Cardiac muscle cell (in vitro differentiated cells and primary cell): ENCODE measurements around the gene PECR. TPM values are rescaled to one million over a fixed set of nuclear protein-coding genes. Genes with fewer than 3 reads are reported as not detected.

Experiments
- DNase-seq, 2 donors: peaks; one replicate each; pipeline versions ENCODE4 v3.0.0 to v3.0.0-alpha.2; 2010 to 2017; ENCODE audit warnings: low read depth in 1 of 2, low spot score in 1 of 2
- H3K27ac ChIP-seq: fragments of 200-600 bp; sonication (generic); 2 replicates; pipeline ENCODE4 v1.5.1; 2016
- H3K27me3 ChIP-seq: fragments of 200-600 bp; sonication (generic); 2 replicates; pipeline ENCODE4 v1.6.0; 2016; ENCODE audit warnings: control low read depth
- H3K36me3 ChIP-seq: fragments of 200-600 bp; sonication (generic); 2 replicates; pipeline ENCODE4 v1.5.1; 2016; ENCODE audit warnings: control low read depth
- H3K4me1 ChIP-seq: fragments of 200-600 bp; sonication (generic); 2 replicates; pipeline ENCODE4 v1.8.1; 2017; ENCODE audit warnings: low read depth, mild to moderate bottlenecking, mixed run types
- H3K4me3 ChIP-seq: fragments of 200-600 bp; sonication (generic); 2 replicates; pipeline ENCODE4 v1.5.1; 2016; ENCODE audit warnings: mild to moderate bottlenecking
- H3K9me3 ChIP-seq: fragments of 200-600 bp; sonication (generic); 2 replicates; pipeline ENCODE4 v1.5.1; 2017; ENCODE audit warnings: low read depth, mild to moderate bottlenecking, control low read depth
- CTCF ChIP-seq: IDR thresholded peaks from 2 replicates; pipeline ENCODE4 v1.5.1; 2012; ENCODE audit warnings: low read depth, mild to moderate bottlenecking, low read length
- polyA plus RNA-seq: library from polyadenylated mRNA; unstranded; fragments of >200 nt; fragmentation: Nextera tagmentation; extraction: Ambion mirVana; gene quantifications from 2 replicates; pipeline ENCODE4 v1.2.1, GENCODE V29; 2016
- total RNA-seq: library from RNA; depleted of rRNA; stranded (reverse); fragments of >200 nt; gene quantifications from 2 replicates; pipeline ENCODE4 v1.2.3, GENCODE V29; 2016

Gene PECR
- total and polyA plus RNA-seq, 2 experiments from 2014 or later: 6.4 to 11.4 TPM

- no peak for DNase-seq
- Histone ChIP-seq H3K27me3 (no peaks in the 10 kb centered on the region), H3K36me3 (no peaks in the 10 kb centered on the region), H3K9me3 (no peaks in the 10 kb centered on the region), H3K27ac (no peak overlapping the region), H3K4me1 (peaks cover 6% of the 10 kb centered on the region), H3K4me3 (no peak overlapping the region)
- no peak for TF ChIP-seq CTCF
Observed at GRCh38 chr2:216017365-216017764, 64.2 kb downstream of the PECR start.

GRCh38 chr2:216016581-216016980 lies 65.0 kb downstream of the PECR start:
- no peak for DNase-seq
- H3K4me3 ChIP-seq: no peak overlapping the region
- no peaks in the 10 kb centered on the region for H3K36me3 ChIP-seq
- no peak for TF ChIP-seq CTCF
- no peaks in the 10 kb centered on the region for H3K27me3 ChIP-seq
- H3K9me3 ChIP-seq: no peaks in the 10 kb centered on the region
- no peak overlapping the region for H3K27ac ChIP-seq
- H3K4me1 ChIP-seq: peaks cover 10% of the 10 kb centered on the region

GRCh38 chr2:216015722-216016464 lies 65.7 kb downstream of the PECR start:
- no peaks in the 10 kb centered on the region for H3K9me3 ChIP-seq
- no peak for TF ChIP-seq CTCF

DNA sequence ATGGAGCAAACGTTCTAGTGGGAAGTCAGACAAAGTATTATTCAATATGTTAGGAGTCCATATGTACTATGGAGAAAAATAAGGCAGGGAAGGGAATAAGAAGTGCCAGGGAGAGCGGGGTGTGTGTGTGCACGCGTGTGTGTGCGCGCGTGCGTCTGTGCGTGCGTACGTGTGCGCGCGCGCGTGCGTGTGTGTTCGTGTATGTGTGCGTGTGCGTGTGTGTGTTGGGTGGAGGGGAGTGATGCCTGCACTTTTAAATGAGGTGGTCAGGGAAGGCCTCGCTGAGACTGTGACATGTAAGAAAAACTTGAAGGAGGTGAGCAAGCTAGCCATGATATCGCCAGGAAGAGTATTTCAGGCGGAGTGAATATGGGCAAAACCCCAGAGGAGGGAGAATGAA lies 66.6 kb downstream of the PECR start:
- Histone ChIP-seq H3K36me3 (no peaks in the 10 kb centered on the region), H3K9me3 (no peaks in the 10 kb centered on the region), H3K27ac (no peak overlapping the region), H3K4me1 (peaks cover 10% of the 10 kb centered on the region), H3K4me3 (no peak overlapping the region), H3K27me3 (no peaks in the 10 kb centered on the region)
- TF ChIP-seq CTCF: no peak
- DNase-seq: no peak

More at GRCh38 chr2:216015722-216016464, 65.7 kb downstream of the PECR start:
- DNase-seq: no peak
- Histone ChIP-seq H3K4me1 (peaks cover 10% of the 10 kb centered on the region), H3K27me3 (no peaks in the 10 kb centered on the region), H3K4me3 (no peak overlapping the region), H3K36me3 (no peaks in the 10 kb centered on the region), H3K27ac (no peak overlapping the region)

DNA sequence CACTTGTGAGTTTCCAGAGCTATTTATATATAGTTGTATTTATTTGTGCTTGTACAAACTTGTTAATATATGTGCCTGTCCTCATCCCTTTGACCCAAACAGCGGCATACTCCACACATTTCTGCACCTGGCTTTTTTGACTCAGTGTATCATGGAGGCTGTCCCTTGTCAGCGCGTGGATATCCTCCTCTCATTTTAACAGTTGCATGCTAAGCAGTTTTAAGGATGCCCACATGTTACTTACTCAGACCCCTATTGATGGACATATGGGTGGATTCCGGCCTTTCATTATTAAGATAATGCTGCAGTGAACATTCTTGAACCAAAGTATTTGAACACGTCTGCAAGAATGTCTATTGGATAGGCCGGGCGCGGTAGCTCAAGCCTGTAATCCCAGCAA lies 67.6 kb downstream of the PECR start:
- H3K4me1 ChIP-seq: peaks cover 10% of the 10 kb centered on the region
- no peak overlapping the region for H3K27ac ChIP-seq
- DNase-seq: no peak
- H3K4me3 ChIP-seq: peak overlapping the region; percentile 61
- no peaks in the 10 kb centered on the region for H3K9me3 ChIP-seq
- H3K27me3 ChIP-seq: no peaks in the 10 kb centered on the region
- no peak for TF ChIP-seq CTCF
- H3K36me3 ChIP-seq: no peaks in the 10 kb centered on the region
